NCI-H2227 (cell line): ENCODE measurements around the gene ZNF831.

Source experiments
- DNase-seq: peaks from one replicate; lab custom pipeline; 2025; ENCODE audit not compliant: unreplicated experiment; lab: John Stamatoyannopoulos, UW

The ZNF831 gene

GRCh38 chr20:59300333-59301081 lies 136.9 kb downstream of the ZNF831 start, which contains the start of gene EDN3:
EDN3 (plus strand) TSS chr20:59300611; CDS start chr20:59300813, 202 bp downstream.
- no peak for DNase-seq

GRCh38 chr20:59301343-59302007 lies 137.9 kb downstream of the ZNF831 start:
- DNase-seq: no peak

GRCh38 chr20:59305908-59306655 lies 142.5 kb downstream of the ZNF831 start:
- no peak for DNase-seq

- no peak for DNase-seq
These were observed 143.6 kb downstream of the ZNF831 start for GRCh38 chr20:59307270-59307669.
